ENCODE measurements around the gene ANKLE1.

DNA sequence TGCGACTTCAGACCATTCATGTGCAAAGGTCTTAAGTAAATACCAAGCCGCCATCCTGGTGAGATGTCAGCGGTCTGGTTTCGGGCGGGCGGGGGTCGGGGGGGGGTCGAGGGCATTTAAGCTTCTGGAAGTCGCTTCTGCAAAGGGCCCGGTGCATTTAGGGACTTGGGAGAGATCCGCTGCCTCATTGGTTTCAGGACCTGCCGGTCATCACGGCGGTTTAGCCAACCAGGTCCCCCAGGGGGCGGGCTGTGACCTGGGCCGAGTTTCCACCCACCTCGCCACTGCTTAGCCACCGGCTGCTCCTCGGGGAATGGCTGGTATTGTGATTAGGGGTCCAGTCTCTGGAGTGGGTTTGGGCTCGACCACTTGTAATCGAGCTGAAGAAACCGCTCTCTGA, 7.8 kb downstream of the ANKLE1 start:
- TF ChIP-seq LARP7 (IDR thresholded peaks at IDR 0.05) (no peak), EP300 (IDR thresholded peaks at IDR 0.05; ENCODE audit: borderline replicate concordance in 1 of 2, control insufficient read depth in 1 of 2, low read depth in 2 of 2, low read length in 2 of 2) (no peak), SPI1 (IDR thresholded peaks at IDR 0.05; ENCODE audit: borderline replicate concordance, insufficient read depth, low read depth, low read length) (no peak), TAF1 (IDR thresholded peaks at IDR 0.05; ENCODE audit: borderline replicate concordance, low read depth, low read length) (no peak), POLR2A (IDR thresholded peaks at IDR 0.05; ENCODE audit: low read depth, low read length) (no peak), FOXK2 (IDR thresholded peaks at IDR 0.05) (no peak), ZNF274 (IDR thresholded peaks at IDR 0.05; ENCODE audit: insufficient read depth, insufficient read length) (no peak), ATF7 (IDR thresholded peaks at IDR 0.05; ENCODE audit: low read depth) (no peak)
- TF ChIP-seq, protein P1, sequence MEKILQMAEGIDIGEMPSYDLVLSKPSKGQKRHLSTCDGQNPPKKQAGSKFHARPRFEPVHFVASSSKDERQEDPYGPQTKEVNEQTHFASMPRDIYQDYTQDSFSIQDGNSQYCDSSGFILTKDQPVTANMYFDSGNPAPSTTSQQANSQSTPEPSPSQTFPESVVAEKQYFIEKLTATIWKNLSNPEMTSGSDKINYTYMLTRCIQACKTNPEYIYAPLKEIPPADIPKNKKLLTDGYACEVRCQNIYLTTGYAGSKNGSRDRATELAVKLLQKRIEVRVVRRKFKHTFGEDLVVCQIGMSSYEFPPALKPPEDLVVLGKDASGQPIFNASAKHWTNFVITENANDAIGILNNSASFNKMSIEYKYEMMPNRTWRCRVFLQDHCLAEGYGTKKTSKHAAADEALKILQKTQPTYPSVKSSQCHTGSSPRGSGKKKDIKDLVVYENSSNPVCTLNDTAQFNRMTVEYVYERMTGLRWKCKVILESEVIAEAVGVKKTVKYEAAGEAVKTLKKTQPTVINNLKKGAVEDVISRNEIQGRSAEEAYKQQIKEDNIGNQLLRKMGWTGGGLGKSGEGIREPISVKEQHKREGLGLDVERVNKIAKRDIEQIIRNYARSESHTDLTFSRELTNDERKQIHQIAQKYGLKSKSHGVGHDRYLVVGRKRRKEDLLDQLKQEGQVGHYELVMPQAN (conservative IDR thresholded peaks at IDR 0.05) = no peak
- TF ChIP-seq, protein P2, sequence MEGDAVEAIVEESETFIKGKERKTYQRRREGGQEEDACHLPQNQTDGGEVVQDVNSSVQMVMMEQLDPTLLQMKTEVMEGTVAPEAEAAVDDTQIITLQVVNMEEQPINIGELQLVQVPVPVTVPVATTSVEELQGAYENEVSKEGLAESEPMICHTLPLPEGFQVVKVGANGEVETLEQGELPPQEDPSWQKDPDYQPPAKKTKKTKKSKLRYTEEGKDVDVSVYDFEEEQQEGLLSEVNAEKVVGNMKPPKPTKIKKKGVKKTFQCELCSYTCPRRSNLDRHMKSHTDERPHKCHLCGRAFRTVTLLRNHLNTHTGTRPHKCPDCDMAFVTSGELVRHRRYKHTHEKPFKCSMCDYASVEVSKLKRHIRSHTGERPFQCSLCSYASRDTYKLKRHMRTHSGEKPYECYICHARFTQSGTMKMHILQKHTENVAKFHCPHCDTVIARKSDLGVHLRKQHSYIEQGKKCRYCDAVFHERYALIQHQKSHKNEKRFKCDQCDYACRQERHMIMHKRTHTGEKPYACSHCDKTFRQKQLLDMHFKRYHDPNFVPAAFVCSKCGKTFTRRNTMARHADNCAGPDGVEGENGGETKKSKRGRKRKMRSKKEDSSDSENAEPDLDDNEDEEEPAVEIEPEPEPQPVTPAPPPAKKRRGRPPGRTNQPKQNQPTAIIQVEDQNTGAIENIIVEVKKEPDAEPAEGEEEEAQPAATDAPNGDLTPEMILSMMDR (IDR thresholded peaks at IDR 0.05 in 2 of 3, conservative IDR thresholded peaks at IDR 0.05 in 1 of 3; ENCODE audit: control insufficient read depth in 2 of 3, extremely low read depth in 1 of 3, insufficient read depth in 1 of 3, low read depth in 3 of 3, low read length in 3 of 3) = no peak
- TF ChIP-seq, protein P3, sequence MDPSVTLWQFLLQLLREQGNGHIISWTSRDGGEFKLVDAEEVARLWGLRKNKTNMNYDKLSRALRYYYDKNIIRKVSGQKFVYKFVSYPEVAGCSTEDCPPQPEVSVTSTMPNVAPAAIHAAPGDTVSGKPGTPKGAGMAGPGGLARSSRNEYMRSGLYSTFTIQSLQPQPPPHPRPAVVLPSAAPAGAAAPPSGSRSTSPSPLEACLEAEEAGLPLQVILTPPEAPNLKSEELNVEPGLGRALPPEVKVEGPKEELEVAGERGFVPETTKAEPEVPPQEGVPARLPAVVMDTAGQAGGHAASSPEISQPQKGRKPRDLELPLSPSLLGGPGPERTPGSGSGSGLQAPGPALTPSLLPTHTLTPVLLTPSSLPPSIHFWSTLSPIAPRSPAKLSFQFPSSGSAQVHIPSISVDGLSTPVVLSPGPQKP (IDR thresholded peaks at IDR 0.05; ENCODE audit: low read depth, low read length) = no peak

Data from GM12878 (cell line).